ENCODE results near the gene PANX2. TPM values are rescaled to one million over a fixed set of nuclear protein-coding genes. Genes with fewer than 3 reads are reported as not detected.

PANX2 gene
- total and polyA plus RNA-seq, 2 of the 4 experiments (the other 2 are of a cell fraction) = 0.18 to 1.7 TPM

DNA sequence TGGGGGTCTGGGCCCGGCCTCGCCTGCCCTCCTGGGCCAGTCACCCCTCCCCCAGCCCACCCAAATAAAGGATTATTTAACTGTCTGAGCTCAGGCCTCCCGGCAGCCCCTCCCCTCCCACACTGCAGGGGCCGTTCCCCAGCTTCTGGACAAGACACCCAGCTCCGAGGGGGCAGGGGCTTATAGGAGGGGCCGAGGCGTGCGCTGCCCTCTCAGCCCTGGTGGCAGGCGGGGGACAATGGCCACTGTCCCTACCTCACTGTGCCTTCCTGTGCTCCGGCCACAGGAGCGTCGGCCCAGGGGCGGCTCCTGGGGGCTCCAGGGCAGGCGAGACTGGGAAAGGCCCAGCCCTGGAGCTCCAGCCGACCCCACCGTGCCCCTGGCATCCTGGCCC is 28.1 kb downstream of the PANX2 start:
- H3K9me3 ChIP-seq (ENCODE audit: control insufficient read depth, insufficient read depth, low read length) = no peaks in the 10 kb centered on the region
- in situ Hi-C loops (cut with MboI; ENCODE audit: low sequenced_read_pairs) (no loop called here), dilution Hi-C loops (cut with HindIII; ENCODE audit: low sequenced_read_pairs, unreplicated experiment) (no loop called here), intact Hi-C loops (cut with micrococcal nuclease) (no loop called here)
- H2BK5ac ChIP-seq (ENCODE audit: low read depth, low read length, poor library complexity, severe bottlenecking) = no peak overlapping the region
- no peak overlapping the region for H4K91ac ChIP-seq (ENCODE audit: insufficient read depth, low read depth, low read length)
- H3K18ac ChIP-seq (ENCODE audit: low read depth, low read length) = no peak overlapping the region
- no TSS peak for BruUV-seq (replicated peaks)
- TF ChIP-seq MAZ (IDR thresholded peaks at IDR 0.05; ENCODE audit: borderline replicate concordance, low read depth, low read length) (no peak), BHLHE40 (IDR thresholded peaks at IDR 0.05; ENCODE audit: low read depth, low read length) (no peak), CHD1 (IDR thresholded peaks at IDR 0.05; ENCODE audit: low read depth, low read length) (no peak), ELK1 (IDR thresholded peaks at IDR 0.05; ENCODE audit: borderline replicate concordance, low read depth, low read length) (no peak), SMC3 (IDR thresholded peaks at IDR 0.05; ENCODE audit: low read depth, low read length) (no peak)
- TF ChIP-seq, protein P1, sequence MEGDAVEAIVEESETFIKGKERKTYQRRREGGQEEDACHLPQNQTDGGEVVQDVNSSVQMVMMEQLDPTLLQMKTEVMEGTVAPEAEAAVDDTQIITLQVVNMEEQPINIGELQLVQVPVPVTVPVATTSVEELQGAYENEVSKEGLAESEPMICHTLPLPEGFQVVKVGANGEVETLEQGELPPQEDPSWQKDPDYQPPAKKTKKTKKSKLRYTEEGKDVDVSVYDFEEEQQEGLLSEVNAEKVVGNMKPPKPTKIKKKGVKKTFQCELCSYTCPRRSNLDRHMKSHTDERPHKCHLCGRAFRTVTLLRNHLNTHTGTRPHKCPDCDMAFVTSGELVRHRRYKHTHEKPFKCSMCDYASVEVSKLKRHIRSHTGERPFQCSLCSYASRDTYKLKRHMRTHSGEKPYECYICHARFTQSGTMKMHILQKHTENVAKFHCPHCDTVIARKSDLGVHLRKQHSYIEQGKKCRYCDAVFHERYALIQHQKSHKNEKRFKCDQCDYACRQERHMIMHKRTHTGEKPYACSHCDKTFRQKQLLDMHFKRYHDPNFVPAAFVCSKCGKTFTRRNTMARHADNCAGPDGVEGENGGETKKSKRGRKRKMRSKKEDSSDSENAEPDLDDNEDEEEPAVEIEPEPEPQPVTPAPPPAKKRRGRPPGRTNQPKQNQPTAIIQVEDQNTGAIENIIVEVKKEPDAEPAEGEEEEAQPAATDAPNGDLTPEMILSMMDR (conservative IDR thresholded peaks at IDR 0.05; ENCODE audit: low read depth, low read length) = no peak
- TF ChIP-seq, protein P2, sequence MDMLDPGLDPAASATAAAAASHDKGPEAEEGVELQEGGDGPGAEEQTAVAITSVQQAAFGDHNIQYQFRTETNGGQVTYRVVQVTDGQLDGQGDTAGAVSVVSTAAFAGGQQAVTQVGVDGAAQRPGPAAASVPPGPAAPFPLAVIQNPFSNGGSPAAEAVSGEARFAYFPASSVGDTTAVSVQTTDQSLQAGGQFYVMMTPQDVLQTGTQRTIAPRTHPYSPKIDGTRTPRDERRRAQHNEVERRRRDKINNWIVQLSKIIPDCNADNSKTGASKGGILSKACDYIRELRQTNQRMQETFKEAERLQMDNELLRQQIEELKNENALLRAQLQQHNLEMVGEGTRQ (IDR thresholded peaks at IDR 0.05; ENCODE audit: low read depth, low read length) = no peak
- no peak overlapping the region for H3K56ac ChIP-seq (ENCODE audit: extremely low read depth, insufficient read depth, low read length)
- H3K36me3 ChIP-seq (ENCODE audit: control insufficient read depth, insufficient read depth, low read length) = peaks cover 30% of the 10 kb centered on the region
- no peak overlapping the region for H2AK9ac ChIP-seq (replicated peaks; ENCODE audit: low read depth, low read length, poor library complexity)
- H2BK120ac ChIP-seq (ENCODE audit: low read depth, low read length) = no peak overlapping the region
- ATAC-seq (ENCODE audit: low read depth) = no peak
- no peak overlapping the region for H3K4me2 ChIP-seq (ENCODE audit: low read depth, low read length)
- H3K4me1 ChIP-seq (ENCODE audit: control insufficient read depth, insufficient read depth, low read length) = peaks cover 4% of the 10 kb centered on the region; the same call in 1 of the 2 replicates
- H3K14ac ChIP-seq (replicated peaks; ENCODE audit: low read depth, low read length) = no peak overlapping the region
- H3K9ac ChIP-seq (ENCODE audit: low read depth, low read length) = no peak overlapping the region
- ChIA-PET POLR2A (ENCODE audit: unreplicated experiment) (no interaction called here), CTCF (no interaction called here)
- WGBS, 2 experiments (ENCODE audit: extremely low coverage in 2 of 2, insufficient read length in 1 of 2) = 80% methylated on average over 1 of the region's 16 CpGs; no CpG with 5 or more reads in 1 of the 2 experiments
- H4K20me1 ChIP-seq (ENCODE audit: insufficient read depth, low read length) = peaks cover 17% of the 10 kb centered on the region
- H4K8ac ChIP-seq (ENCODE audit: low read depth in 2 of 2, low read length in 2 of 2) = no peak overlapping the region
- H3K4ac ChIP-seq (ENCODE audit: low read depth, low read length) = no peak overlapping the region
- H3K27ac ChIP-seq (ENCODE audit: insufficient read depth, low read length) = no peak overlapping the region
- no peak overlapping the region for H3K4me3 ChIP-seq (ENCODE audit: insufficient read depth, low read depth, low read length)
- H3K23ac ChIP-seq (ENCODE audit: low read depth, low read length) = no peak overlapping the region
- no peak overlapping the region for H2BK15ac ChIP-seq (ENCODE audit: low read depth, low read length)
- no peak overlapping the region for H2AK5ac ChIP-seq (ENCODE audit: low read depth, low read length)
- H4K5ac ChIP-seq (ENCODE audit: low read depth, low read length) = no peak overlapping the region
- peaks cover 27 to 31% of the 10 kb centered on the region in 2 experiments for H3K79me1 ChIP-seq (ENCODE audit: low read depth in 1 of 2, low read length in 2 of 2)
- no peaks in the 10 kb centered on the region for H3K27me3 ChIP-seq (ENCODE audit: control insufficient read depth, insufficient read depth, low read length)
- H2AFZ ChIP-seq (replicated peaks; ENCODE audit: low read length, poor library complexity) = no peak overlapping the region
- no peak overlapping the region for H2BK20ac ChIP-seq (ENCODE audit: low read depth, low read length)
- H3K9me1 ChIP-seq (ENCODE audit: insufficient read depth, low read length) = 0 out of 2 replicates have a peak, but pooled peaks cover 2% of the 10 kb centered on the region
- no peak for DNase-seq

All from IMR-90 (cell line).